ENCODE measurements around the gene PRPH. TPM values are rescaled to one million over a fixed set of nuclear protein-coding genes. Genes with fewer than 3 reads are reported as not detected.

The PRPH gene
- total and polyA plus RNA-seq, 7 donors, result 0.06 to 0.20 TPM; not detected in 5

GRCh38 chr12:49323524-49324097, 28.7 kb downstream of the PRPH start:
- H3K27me3 ChIP-seq (ENCODE audit: insufficient read depth in 3 of 3, low read length in 2 of 3), result no peaks in the 10 kb centered on the region
- H3K4me3 ChIP-seq, result peak overlapping the region; percentile 71
- WGBS, 3 donors, result 9 to 10% (median 10%) methylated on average over 19 of the region's 19 CpGs
- H3K9me3 ChIP-seq, result no peaks in the 10 kb centered on the region
- ATAC-seq (no peak), DNase-seq (no peak)
- H3K27ac ChIP-seq, result no peak overlapping the region
- peaks cover 6% of the 10 kb centered on the region for H3K4me1 ChIP-seq
- H3K36me3 ChIP-seq (ENCODE audit: insufficient read depth in 1 of 2, low read depth in 1 of 2), result no peaks in the 10 kb centered on the region
- intact Hi-C loops (cut with DNase I), result no loop called here
- no peak for TF ChIP-seq CTCF (IDR thresholded peaks at IDR 0.05)

DNA sequence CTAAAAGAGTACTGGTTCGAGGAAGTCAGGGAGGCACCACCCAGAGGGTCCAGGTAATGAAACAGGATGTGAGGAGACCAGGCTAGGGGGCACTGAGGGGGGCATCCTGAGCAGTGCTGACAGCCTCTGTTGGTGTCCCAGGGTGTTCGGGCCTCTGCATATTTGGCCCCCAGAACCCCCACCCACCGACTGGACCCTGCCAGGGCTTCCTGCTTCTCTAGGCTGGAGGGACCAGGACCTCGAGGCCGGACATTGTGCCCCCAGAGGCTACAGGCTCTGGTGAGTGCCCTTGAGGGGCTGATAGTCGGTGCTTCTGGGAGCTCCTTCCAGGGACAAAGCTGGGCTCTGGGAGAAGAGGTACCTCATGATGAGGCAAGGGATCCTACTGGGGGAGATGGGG, 30.7 kb downstream of the PRPH start:
- H3K36me3 ChIP-seq (ENCODE audit: insufficient read depth in 1 of 2, low read depth in 1 of 2), result no peaks in the 10 kb centered on the region

DNA sequence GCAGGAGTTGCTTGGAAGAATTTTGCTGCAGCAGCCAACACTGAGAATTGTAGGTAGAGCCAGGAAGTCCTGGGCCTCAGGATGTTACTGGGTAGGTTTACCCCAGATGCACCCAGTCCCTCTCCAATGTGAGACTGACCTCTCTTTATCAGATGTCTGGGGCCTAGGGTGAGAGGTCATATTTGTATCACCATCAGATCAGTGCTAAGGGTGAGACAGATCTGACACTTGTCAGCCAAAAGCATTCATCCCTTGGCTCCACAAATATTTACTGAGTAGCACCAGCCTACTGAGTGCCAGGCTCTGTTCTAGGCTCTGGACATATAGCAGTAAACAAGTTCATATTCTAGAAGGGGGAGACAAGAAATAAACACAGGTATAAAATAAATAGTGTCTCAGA, 32.4 kb downstream of the PRPH start:
- DNase-seq (no peak), ATAC-seq (no peak)
- no peak overlapping the region for H3K27ac ChIP-seq
- no peak overlapping the region for H3K4me3 ChIP-seq
- intact Hi-C loops (cut with DNase I), result no loop called here
- H3K36me3 ChIP-seq (ENCODE audit: insufficient read depth in 1 of 2, low read depth in 1 of 2), result no peaks in the 10 kb centered on the region
- no peaks in the 10 kb centered on the region for H3K9me3 ChIP-seq
- no peak for TF ChIP-seq CTCF (IDR thresholded peaks at IDR 0.05)
- no peaks in the 10 kb centered on the region for H3K27me3 ChIP-seq (ENCODE audit: insufficient read depth in 3 of 3, low read length in 2 of 3)
- peaks cover under 1% of the 10 kb centered on the region for H3K4me1 ChIP-seq

More for the DNA sequence above, 30.7 kb downstream of the PRPH start:
- peaks cover 6% of the 10 kb centered on the region for H3K4me1 ChIP-seq
- DNase-seq, result no peak
- WGBS, 3 donors, result 88 to 93% (median 89%) methylated on average over 6 of the region's 6 CpGs
- intact Hi-C loops (cut with DNase I), result no loop called here
- H3K27ac ChIP-seq, result no peak overlapping the region
- H3K27me3 ChIP-seq (ENCODE audit: insufficient read depth in 3 of 3, low read length in 2 of 3), result no peaks in the 10 kb centered on the region
- H3K4me3 ChIP-seq, result no peak overlapping the region
- TF ChIP-seq CTCF (IDR thresholded peaks at IDR 0.05), result no peak
- no peaks in the 10 kb centered on the region for H3K9me3 ChIP-seq
- ATAC-seq, result no peak

- no peak for ATAC-seq
- H3K9me3 ChIP-seq, result no peaks in the 10 kb centered on the region
- intact Hi-C loops (cut with DNase I), result no loop called here
- H3K4me1 ChIP-seq, result no peaks in the 10 kb centered on the region
- no peak for TF ChIP-seq CTCF (IDR thresholded peaks at IDR 0.05)
- no peaks in the 10 kb centered on the region for H3K27me3 ChIP-seq (ENCODE audit: insufficient read depth in 3 of 3, low read length in 2 of 3)
- H3K36me3 ChIP-seq (ENCODE audit: insufficient read depth in 1 of 2, low read depth in 1 of 2), result no peaks in the 10 kb centered on the region
- H3K4me3 ChIP-seq, result no peak overlapping the region
- no peak for DNase-seq
- 89 to 96% (median 95%) methylated on average over 2 of the region's 2 CpGs for WGBS, 3 donors
- H3K27ac ChIP-seq, result no peak overlapping the region
These were observed 32.9 kb downstream of the PRPH start for GRCh38 chr12:49327887-49328286.

DNA sequence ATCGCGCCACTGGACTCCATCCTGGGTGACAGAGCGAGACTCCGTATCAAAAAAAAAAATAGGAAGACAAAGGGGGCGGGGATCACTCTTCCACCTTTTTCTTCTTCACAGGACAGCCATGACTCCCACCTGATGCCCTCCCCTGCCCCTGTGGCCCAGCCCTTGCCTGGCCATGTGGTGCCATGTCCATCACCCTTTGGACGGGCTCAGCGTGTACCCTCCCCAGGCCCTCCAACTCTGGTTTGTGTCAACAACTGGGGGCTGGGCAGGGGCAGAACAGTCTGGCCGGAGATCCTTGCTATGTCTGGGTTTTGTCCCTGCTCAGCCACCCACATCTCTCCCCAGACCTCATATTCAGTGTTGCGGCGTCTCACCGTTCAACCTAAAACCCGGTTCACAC, 33.9 kb downstream of the PRPH start:
- intact Hi-C loops (cut with DNase I), result no loop called here
- no peak overlapping the region for H3K4me3 ChIP-seq
- H3K27me3 ChIP-seq (ENCODE audit: insufficient read depth in 3 of 3, low read length in 2 of 3), result peaks cover 0 to 8% (median 2%) of the 10 kb centered on the region in 3 donors
- H3K36me3 ChIP-seq (ENCODE audit: insufficient read depth in 1 of 2, low read depth in 1 of 2), result no peaks in the 10 kb centered on the region
- WGBS, 3 donors, result 93 to 96% (median 96%) methylated on average over 12 of the region's 12 CpGs
- no peaks in the 10 kb centered on the region for H3K9me3 ChIP-seq
- DNase-seq, result no peak
- no peak for TF ChIP-seq CTCF (IDR thresholded peaks at IDR 0.05)
- H3K27ac ChIP-seq, result no peak overlapping the region
- H3K4me1 ChIP-seq, result no peaks in the 10 kb centered on the region
- ATAC-seq, result no peak

Measured in psoas muscle (tissue), 8 donors.